ENCODE measurements around the gene PMS1. TPM values are rescaled to one million over a fixed set of nuclear protein-coding genes. Genes with fewer than 3 reads are reported as not detected.

Gene PMS1
- total RNA-seq (2022; extraction: Qiagen RNA extraction; ENCODE audit: low read depth) = 7.5 to 9.1 TPM (median 7.9 TPM) in 5 replicates

GRCh38 chr2:189783927-189784867 is at the start of gene PMS1, which contains the start of gene ORMDL1:
Gene PMS1 (plus strand): TSS chr2:189784450. CDS start chr2:189791810, 7,360 bp downstream.
Gene ORMDL1 (minus strand): TSS chr2:189784339. CDS start chr2:189782595, 1,744 bp downstream.

GRCh38 chr2:189762551-189763298 is 21.5 kb upstream of the PMS1 start, which contains the start of gene OSGEPL1:
Gene OSGEPL1 (minus strand): TSS chr2:189762792. CDS start chr2:189761640, 1,152 bp downstream.

Other genes starting within 250 kb of the PMS1 start
- gene SLC40A1, start 203.7 kb upstream of the PMS1 start, total RNA-seq (2022; extraction: Qiagen RNA extraction; ENCODE audit: low read depth) = 3.4 to 4.5 TPM (median 3.7 TPM) in 5 replicates
- gene ASNSD1, start 123.0 kb upstream of the PMS1 start, total RNA-seq (2022; extraction: Qiagen RNA extraction; ENCODE audit: low read depth) = 34.4 to 40.1 TPM (median 36.3 TPM) in 5 replicates
- gene ANKAR, start 109.8 kb upstream of the PMS1 start, total RNA-seq (2022; extraction: Qiagen RNA extraction; ENCODE audit: low read depth) = 0.82 to 1.4 TPM (median 1.1 TPM) in 5 replicates
- gene OSGEPL1, start 21.7 kb upstream of the PMS1 start, total RNA-seq (2022; extraction: Qiagen RNA extraction; ENCODE audit: low read depth) = 3.4 to 5.2 TPM (median 4.5 TPM) in 5 replicates
- gene ORMDL1, start 111 bp upstream of the PMS1 start, total RNA-seq (2022; extraction: Qiagen RNA extraction; ENCODE audit: low read depth) = 37.8 to 53.4 TPM (median 45.3 TPM) in 5 replicates

Measured in A549 treated with CpdA at 1 μM for 4 hours (cell line).